HEK293 (cell line): ENCODE data around the gene SP2.

ENCODE experiments used
- CTCF ChIA-PET: fragments of 350-600 bp; formaldehyde crosslinking; extraction: SDS; loops from one replicate; lab custom pipeline; 2021; ENCODE audit warnings: antibody characterized with exemption; lab: Yijun Ruan, JAX
- POLR2A ChIA-PET: fragments of 300-600 bp; formaldehyde crosslinking; extraction: SDS; loops from one replicate; lab custom pipeline; 2020; ENCODE audit warnings: antibody characterized with exemption, inconsistent platforms; lab: Yijun Ruan, JAX
- H3K27ac ChIP-seq: fragments of 200-500 bp; sonication (Bioruptor generic); 2 replicates; pipeline ENCODE4 v1.5.1; 2014; ENCODE audit warnings: low read depth, low read length, control low read depth, inconsistent platforms; ENCODE audit errors: extremely low read depth
- H3K36me3 ChIP-seq, 2 experiments: fragments of 200-500 bp in 1 of 2; sonication (Bioruptor generic) in 1 of 2; 1 replicate in 1 of 2; 2 replicates in 1 of 2; pipeline ENCODE4 v1.5.1; 2014 to 2017; ENCODE audit warnings: inconsistent platforms in 2 of 2, low read length in 2 of 2; ENCODE audit not compliant: control insufficient read depth in 2 of 2, insufficient read depth in 1 of 2
- H3K4me1 ChIP-seq: fragments of 200-500 bp; sonication (Bioruptor generic); 2 replicates; pipeline ENCODE4 v1.5.1; 2014; ENCODE audit warnings: mild to moderate bottlenecking, low read length, inconsistent platforms; ENCODE audit not compliant: control insufficient read depth, insufficient read depth
- H3K4me3 ChIP-seq: 2 replicates; pipeline ENCODE4 v1.5.1; 2011; ENCODE audit warnings: low read depth, mild to moderate bottlenecking, control low read depth, low read length, moderate library complexity
- H3K9me3 ChIP-seq: fragments of 200-500 bp; sonication (Bioruptor generic); 2 replicates; pipeline ENCODE4 v1.5.1; 2014; ENCODE audit warnings: low read depth, low read length, inconsistent platforms; ENCODE audit not compliant: control insufficient read depth, insufficient read depth
- ELK4 ChIP-seq: IDR thresholded peaks from 2 replicates; pipeline ENCODE4 v1.6.1; 2011; ENCODE audit warnings: mild to moderate bottlenecking, low read depth, low read length, borderline replicate concordance
- IKZF3 ChIP-seq: fragments of 450-650 bp; IDR thresholded peaks from 2 replicates; pipeline ENCODE4 v1.5.0; 2018; ENCODE audit warnings: missing biosample characterization, mild to moderate bottlenecking, missing genetic modification characterization, moderate library complexity
- KLF17 ChIP-seq: fragments of 450-650 bp; formaldehyde crosslinking; IDR thresholded peaks from 2 replicates; pipeline ENCODE4 v1.5.1; 2016; ENCODE audit warnings: missing biosample characterization, missing genetic modification characterization
- KLF7 ChIP-seq: fragments of 450-650 bp; formaldehyde crosslinking; IDR thresholded peaks from 2 replicates; pipeline ENCODE4 v1.5.1; 2016; ENCODE audit warnings: missing biosample characterization, missing genetic modification characterization, borderline replicate concordance
- PRDM6 ChIP-seq: fragments of 450-650 bp; formaldehyde crosslinking; IDR thresholded peaks from 2 replicates; pipeline ENCODE4 v1.5.1; 2017; ENCODE audit warnings: missing biosample characterization, missing genetic modification characterization
- WT1 ChIP-seq: fragments of 450-650 bp; formaldehyde crosslinking; IDR thresholded peaks from 2 replicates; pipeline ENCODE4 v1.5.1; 2016; ENCODE audit warnings: missing biosample characterization, missing genetic modification characterization
- YY1 ChIP-seq: fragments of 450-650 bp; formaldehyde crosslinking; IDR thresholded peaks from 2 replicates; pipeline ENCODE4 v1.5.1; 2018; ENCODE audit warnings: missing biosample characterization, missing genetic modification characterization
- ZBTB17 ChIP-seq: fragments of 450-650 bp; formaldehyde crosslinking; IDR thresholded peaks from 2 replicates; pipeline ENCODE4 v1.5.1; 2016; ENCODE audit warnings: missing biosample characterization, missing genetic modification characterization
- ZNF133 ChIP-seq: fragments of 450-650 bp; formaldehyde crosslinking; IDR thresholded peaks from 2 replicates; pipeline ENCODE4 v1.5.1; 2016; ENCODE audit warnings: missing biosample characterization, missing genetic modification characterization
- ZNF146 ChIP-seq: fragments of 450-650 bp; formaldehyde crosslinking; IDR thresholded peaks from 2 replicates; pipeline ENCODE4 v1.5.1; 2016; ENCODE audit warnings: missing biosample characterization, missing genetic modification characterization
- ZNF2 ChIP-seq: fragments of 450-650 bp; formaldehyde crosslinking; IDR thresholded peaks from 2 replicates; pipeline ENCODE4 v1.5.1; 2016; ENCODE audit warnings: missing biosample characterization, missing genetic modification characterization
- ZNF202 ChIP-seq: fragments of 450-650 bp; formaldehyde crosslinking; IDR thresholded peaks from 2 replicates; pipeline ENCODE4 v1.5.1; 2016; ENCODE audit warnings: missing biosample characterization, missing genetic modification characterization, borderline replicate concordance
- ZNF280D ChIP-seq: fragments of 450-650 bp; formaldehyde crosslinking; IDR thresholded peaks from 2 replicates; pipeline ENCODE4 v1.5.1; 2016; ENCODE audit warnings: missing biosample characterization, missing genetic modification characterization
- ZNF292 ChIP-seq: fragments of 450-650 bp; formaldehyde crosslinking; IDR thresholded peaks from 2 replicates; pipeline ENCODE4 v1.5.1; 2016; ENCODE audit warnings: low read depth, missing biosample characterization, missing genetic modification characterization, borderline replicate concordance
- ZNF366 ChIP-seq: fragments of 450-650 bp; formaldehyde crosslinking; conservative IDR thresholded peaks from 2 replicates; pipeline ENCODE4 v1.5.1; 2016; ENCODE audit warnings: missing biosample characterization, missing genetic modification characterization
- ZNF404 ChIP-seq: fragments of 450-650 bp; formaldehyde crosslinking; IDR thresholded peaks from 2 replicates; pipeline ENCODE4 v1.5.1; 2017; ENCODE audit warnings: missing biosample characterization, missing genetic modification characterization
- ZNF48 ChIP-seq: fragments of 450-650 bp; formaldehyde crosslinking; IDR thresholded peaks from 2 replicates; pipeline ENCODE4 v1.5.1; 2016; ENCODE audit warnings: missing biosample characterization, missing genetic modification characterization
- ZNF664 ChIP-seq: fragments of 450-650 bp; formaldehyde crosslinking; IDR thresholded peaks from 2 replicates; pipeline ENCODE4 v1.5.1; 2016; ENCODE audit warnings: missing biosample characterization, missing genetic modification characterization
- ZNF785 ChIP-seq: fragments of 450-650 bp; formaldehyde crosslinking; IDR thresholded peaks from 2 replicates; pipeline ENCODE4 v1.5.1; 2016; ENCODE audit warnings: missing biosample characterization, missing genetic modification characterization
- ZSCAN4 ChIP-seq: fragments of 450-650 bp; formaldehyde crosslinking; IDR thresholded peaks from 2 replicates; pipeline ENCODE4 v1.5.1; 2017; ENCODE audit warnings: missing biosample characterization, missing genetic modification characterization

Gene SP2

GRCh38 chr17:47925678-47925988 is 29.6 kb downstream of the SP2 start (continued):
- TF ChIP-seq PRDM6 (tag by site-specific recombination) = no peak

GRCh38 chr17:47927821-47928400 is 31.9 kb downstream of the SP2 start:
- ChIA-PET POLR2A (interaction anchor here (1.2 kb wide), 1 partner anchor 32 kb away, joined by 3 read pairs; the partner anchor contains the start of gene SP2), CTCF (interaction anchor here (0.6 to 0.9 kb wide), 3 partner anchors 18 to 44 kb away, joined by 4 read pairs; no protein-coding TSS in a partner anchor)
- peaks cover 31 to 68% of the 10 kb centered on the region in 2 experiments; a peak in 2 of 3 replicates for H3K36me3 ChIP-seq
- no peak for TF ChIP-seq YY1 (tag by site-specific recombination)
- TF ChIP-seq ZNF133 (tag by site-specific recombination) = no peak
- no peak for TF ChIP-seq ELK4
- no peak for TF ChIP-seq KLF7 (tag by site-specific recombination)
- no peak for TF ChIP-seq ZNF146 (tag by site-specific recombination)
- no peak for TF ChIP-seq IKZF3 (tag by site-specific recombination)
- TF ChIP-seq ZNF280D = no peak
- H3K4me1 ChIP-seq = no peaks in the 10 kb centered on the region
- no peaks in the 10 kb centered on the region for H3K9me3 ChIP-seq
- no peak overlapping the region for H3K4me3 ChIP-seq
- no peak overlapping the region for H3K27ac ChIP-seq

GRCh38 chr17:47928415-47928814 is 32.4 kb downstream of the SP2 start:
- CTCF ChIA-PET = interaction anchor here (0.7 to 1.0 kb wide), 4 partner anchors 18 to 89 kb away, joined by 3 to 4 read pairs (median 4); partner anchors contain the start of gene CDK5RAP3
- H3K36me3 ChIP-seq = peaks cover 28 to 67% of the 10 kb centered on the region in 2 experiments; a peak in 2 of 3 replicates
- POLR2A ChIA-PET = interaction anchor here (1.2 kb wide), 1 partner anchor 33 kb away, joined by 3 read pairs; the partner anchor contains the start of gene SP2
- no peak for TF ChIP-seq ZNF366 (tag by site-specific recombination)
- no peak for TF ChIP-seq ZNF664 (tag by site-specific recombination)
- no peak for TF ChIP-seq ZNF292 (tag by site-specific recombination)
- no peak for TF ChIP-seq ZNF404 (tag by site-specific recombination)
- TF ChIP-seq ZNF2 (tag by site-specific recombination) = no peak
- no peak for TF ChIP-seq ZNF785 (tag by site-specific recombination)
- TF ChIP-seq ZNF280D = no peak
- TF ChIP-seq ZNF202 = no peak
- no peak for TF ChIP-seq ZNF48 (tag by site-specific recombination)
- TF ChIP-seq ZBTB17 = no peak
- no peak for TF ChIP-seq KLF17 (tag by site-specific recombination)
- no peak for TF ChIP-seq WT1 (tag by site-specific recombination)
- TF ChIP-seq ZSCAN4 = no peak

More at GRCh38 chr17:47928415-47928814, 32.4 kb downstream of the SP2 start:
- no peak overlapping the region for H3K4me3 ChIP-seq
- no peak overlapping the region for H3K27ac ChIP-seq
- H3K4me1 ChIP-seq = no peaks in the 10 kb centered on the region
- H3K9me3 ChIP-seq = no peaks in the 10 kb centered on the region
